Thoracic aorta (tissue), 2 donors: ENCODE measurements around the gene CLOCK. TPM values are rescaled to one million over a fixed set of nuclear protein-coding genes. Genes with fewer than 3 reads are reported as not detected.

Experiments
- ATAC-seq: fragments of 150-250 bp; one replicate; pipeline ENCODE4 v1.8.0; 2017; ENCODE audit warnings: low read depth; ENCODE audit not compliant: insufficient number of reproducible peaks, low FRiP score
- DNase-seq: peaks from one replicate; pipeline ENCODE4 v3.0.0-alpha.2; 2020; ENCODE audit warnings: low spot score
- H3K27ac ChIP-seq, 2 donors: fragments of 200-600 bp; sonication (generic); 1 replicate in 1 of 2; 2 replicates in 1 of 2; pipeline ENCODE4 v1.5.1; 2016; ENCODE audit warnings: mild to moderate bottlenecking in 2 of 2, moderate library complexity in 2 of 2
- H3K27me3 ChIP-seq: fragments of 200-600 bp; sonication (generic); replicated peaks from 2 replicates; pipeline ENCODE4 v1.6.0; 2016; ENCODE audit warnings: mild to moderate bottlenecking; ENCODE audit not compliant: insufficient read depth
- H3K36me3 ChIP-seq: fragments of 200-600 bp; sonication (generic); one replicate; pipeline ENCODE4 v1.5.1; 2016
- H3K4me1 ChIP-seq, 2 donors: fragments of 200-600 bp; sonication (generic); 1 replicate in 1 of 2; 2 replicates in 1 of 2; pipeline versions ENCODE4 v1.5.1 to v1.6.0; 2016; ENCODE audit warnings: low read depth in 2 of 2, mild to moderate bottlenecking in 1 of 2; ENCODE audit not compliant: control insufficient read depth in 1 of 2
- H3K4me3 ChIP-seq: fragments of 200-600 bp; sonication (generic); 2 replicates; pipeline ENCODE4 v1.5.1; 2016; ENCODE audit warnings: mild to moderate bottlenecking
- H3K9me3 ChIP-seq: fragments of 200-600 bp; sonication (generic); 2 replicates; pipeline ENCODE4 v1.5.1; 2016
- CTCF ChIP-seq: fragments of 200-600 bp; sonication (generic); IDR thresholded peaks from one replicate; pipeline ENCODE4 v1.5.1; 2019; ENCODE audit warnings: antibody characterized with exemption
- total RNA-seq, 2 donors: library from RNA; depleted of rRNA; stranded (reverse); fragments of >200 nt; gene quantifications; one replicate each; pipeline versions ENCODE4 v1.1.0 to v1.2.3, GENCODE V29; 2016

CLOCK gene
- total RNA-seq, 2 donors from 2014 or later = 22.9 to 35.3 TPM

- ATAC-seq = no peak
- Histone ChIP-seq H3K9me3 (no peaks in the 10 kb centered on the region), H3K27ac (no peak overlapping the region), H3K27me3 (no peaks in the 10 kb centered on the region), H3K36me3 (no peaks in the 10 kb centered on the region), H3K4me3 (no peak overlapping the region), H3K4me1 (no peaks in the 10 kb centered on the region)
- no peak for TF ChIP-seq CTCF
- no peak for DNase-seq
These were observed 161.5 kb downstream of the CLOCK start for GRCh38 chr4:55385201-55385649.

GRCh38 chr4:55382488-55383003 lies 164.2 kb downstream of the CLOCK start:
- TF ChIP-seq CTCF = no peak
- H3K36me3 ChIP-seq = no peaks in the 10 kb centered on the region
- ATAC-seq (no peak), DNase-seq (no peak)
- no peaks in the 10 kb centered on the region for H3K9me3 ChIP-seq
- no peak overlapping the region for H3K4me3 ChIP-seq
- no peaks in the 10 kb centered on the region for H3K27me3 ChIP-seq
- no peak overlapping the region for H3K27ac ChIP-seq
- no peaks in the 10 kb centered on the region for H3K4me1 ChIP-seq

GRCh38 chr4:55381502-55381901 lies 165.2 kb downstream of the CLOCK start:
- no peak for TF ChIP-seq CTCF
- H3K27me3 ChIP-seq = no peaks in the 10 kb centered on the region
- no peak for ATAC-seq

GRCh38 chr4:55380576-55380975 lies 166.1 kb downstream of the CLOCK start:
- ATAC-seq = no peak
- Histone ChIP-seq H3K4me3 (no peak overlapping the region), H3K9me3 (no peaks in the 10 kb centered on the region), H3K36me3 (no peaks in the 10 kb centered on the region), H3K4me1 (no peaks in the 10 kb centered on the region), H3K27ac (no peak overlapping the region), H3K27me3 (no peaks in the 10 kb centered on the region)
- no peak for TF ChIP-seq CTCF
- no peak for DNase-seq

More at GRCh38 chr4:55381502-55381901, 165.2 kb downstream of the CLOCK start:
- Histone ChIP-seq H3K4me3 (no peak overlapping the region), H3K4me1 (no peaks in the 10 kb centered on the region), H3K36me3 (no peaks in the 10 kb centered on the region), H3K27ac (no peak overlapping the region), H3K9me3 (no peaks in the 10 kb centered on the region)
- DNase-seq = no peak

GRCh38 chr4:55378617-55379467 lies 167.9 kb downstream of the CLOCK start:
- DNase-seq (no peak), ATAC-seq (no peak)
- no peak for TF ChIP-seq CTCF
- Histone ChIP-seq H3K36me3 (no peaks in the 10 kb centered on the region), H3K27me3 (no peaks in the 10 kb centered on the region), H3K4me1 (no peaks in the 10 kb centered on the region), H3K27ac (no peak overlapping the region), H3K4me3 (no peak overlapping the region), H3K9me3 (no peaks in the 10 kb centered on the region)

Other genes with a start within 250 kb of the CLOCK start
- gene SRD5A3, start 200.7 kb downstream of the CLOCK start, total RNA-seq = 1 to 10 TPM; 5.4 to 6.4 TPM
- 100 to 1,000 TPM; 185 to 360 TPM for gene TMEM165, start 151.0 kb downstream of the CLOCK start, total RNA-seq
- not detected for gene PDCL2, start 45.3 kb upstream of the CLOCK start, total RNA-seq
- gene NMU, start 89.4 kb upstream of the CLOCK start, total RNA-seq = not detected